H1 (cell line): Measurements from ENCODE around the gene ZBTB40. TPM values are rescaled to one million over a fixed set of nuclear protein-coding genes. Genes with fewer than 3 reads are reported as not detected.

Experiments
- polyA plus RNA-seq, 7 experiments: library from polyadenylated mRNA; depleted of rRNA in 3 of 7; stranded (reverse) in 5 of 7; unstranded in 2 of 7; fragments of >200 nt in 5 of 7; fragments of 200-250 nt in 2 of 7; gene quantifications; 1 replicate in 5 of 7; 2 replicates in 1 of 7; 4 replicates in 1 of 7; pipeline versions ENCODE4 v1.2.1 to v1.2.3, GENCODE V29; 2011 to 2013; ENCODE audit warnings: missing spikeins in 2 of 7, mixed read lengths in 2 of 7
- total RNA-seq: library from RNA; stranded (reverse); fragmentation: NEBNext Ultra II Directional; extraction: Animal tissue kit (Norgen Biotek cat#: 25700); gene quantifications from 2 replicates; pipeline ENCODE4 v1.2.1, GENCODE V29; 2021
- TF ChIP-seq, protein P1 (sequence below): IDR thresholded peaks from 2 replicates; pipeline ENCODE4 v1.6.1; 2012; ENCODE audit warnings: low read length, inconsistent platforms
- TF ChIP-seq, protein P2 (sequence below): fragments of 300-600 bp; sonication (generic); IDR thresholded peaks from 2 replicates; pipeline ENCODE4 v1.7.1; 2012; ENCODE audit warnings: low read length, moderate library complexity, mild to moderate bottlenecking, inconsistent platforms; ENCODE audit not compliant: insufficient replicate concordance

Gene ZBTB40
- total and polyA plus RNA-seq, 2 of the 8 experiments (the other 6 are each of a cell fraction or from before 2014, with no cell fraction given): 3.1 to 19.3 TPM

GRCh38 chr1:22529901-22530621, 78.4 kb downstream of the ZBTB40 start (continued):
- TF ChIP-seq, protein P1, sequence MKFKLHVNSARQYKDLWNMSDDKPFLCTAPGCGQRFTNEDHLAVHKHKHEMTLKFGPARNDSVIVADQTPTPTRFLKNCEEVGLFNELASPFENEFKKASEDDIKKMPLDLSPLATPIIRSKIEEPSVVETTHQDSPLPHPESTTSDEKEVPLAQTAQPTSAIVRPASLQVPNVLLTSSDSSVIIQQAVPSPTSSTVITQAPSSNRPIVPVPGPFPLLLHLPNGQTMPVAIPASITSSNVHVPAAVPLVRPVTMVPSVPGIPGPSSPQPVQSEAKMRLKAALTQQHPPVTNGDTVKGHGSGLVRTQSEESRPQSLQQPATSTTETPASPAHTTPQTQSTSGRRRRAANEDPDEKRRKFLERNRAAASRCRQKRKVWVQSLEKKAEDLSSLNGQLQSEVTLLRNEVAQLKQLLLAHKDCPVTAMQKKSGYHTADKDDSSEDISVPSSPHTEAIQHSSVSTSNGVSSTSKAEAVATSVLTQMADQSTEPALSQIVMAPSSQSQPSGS: no peak
- TF ChIP-seq, protein P2, sequence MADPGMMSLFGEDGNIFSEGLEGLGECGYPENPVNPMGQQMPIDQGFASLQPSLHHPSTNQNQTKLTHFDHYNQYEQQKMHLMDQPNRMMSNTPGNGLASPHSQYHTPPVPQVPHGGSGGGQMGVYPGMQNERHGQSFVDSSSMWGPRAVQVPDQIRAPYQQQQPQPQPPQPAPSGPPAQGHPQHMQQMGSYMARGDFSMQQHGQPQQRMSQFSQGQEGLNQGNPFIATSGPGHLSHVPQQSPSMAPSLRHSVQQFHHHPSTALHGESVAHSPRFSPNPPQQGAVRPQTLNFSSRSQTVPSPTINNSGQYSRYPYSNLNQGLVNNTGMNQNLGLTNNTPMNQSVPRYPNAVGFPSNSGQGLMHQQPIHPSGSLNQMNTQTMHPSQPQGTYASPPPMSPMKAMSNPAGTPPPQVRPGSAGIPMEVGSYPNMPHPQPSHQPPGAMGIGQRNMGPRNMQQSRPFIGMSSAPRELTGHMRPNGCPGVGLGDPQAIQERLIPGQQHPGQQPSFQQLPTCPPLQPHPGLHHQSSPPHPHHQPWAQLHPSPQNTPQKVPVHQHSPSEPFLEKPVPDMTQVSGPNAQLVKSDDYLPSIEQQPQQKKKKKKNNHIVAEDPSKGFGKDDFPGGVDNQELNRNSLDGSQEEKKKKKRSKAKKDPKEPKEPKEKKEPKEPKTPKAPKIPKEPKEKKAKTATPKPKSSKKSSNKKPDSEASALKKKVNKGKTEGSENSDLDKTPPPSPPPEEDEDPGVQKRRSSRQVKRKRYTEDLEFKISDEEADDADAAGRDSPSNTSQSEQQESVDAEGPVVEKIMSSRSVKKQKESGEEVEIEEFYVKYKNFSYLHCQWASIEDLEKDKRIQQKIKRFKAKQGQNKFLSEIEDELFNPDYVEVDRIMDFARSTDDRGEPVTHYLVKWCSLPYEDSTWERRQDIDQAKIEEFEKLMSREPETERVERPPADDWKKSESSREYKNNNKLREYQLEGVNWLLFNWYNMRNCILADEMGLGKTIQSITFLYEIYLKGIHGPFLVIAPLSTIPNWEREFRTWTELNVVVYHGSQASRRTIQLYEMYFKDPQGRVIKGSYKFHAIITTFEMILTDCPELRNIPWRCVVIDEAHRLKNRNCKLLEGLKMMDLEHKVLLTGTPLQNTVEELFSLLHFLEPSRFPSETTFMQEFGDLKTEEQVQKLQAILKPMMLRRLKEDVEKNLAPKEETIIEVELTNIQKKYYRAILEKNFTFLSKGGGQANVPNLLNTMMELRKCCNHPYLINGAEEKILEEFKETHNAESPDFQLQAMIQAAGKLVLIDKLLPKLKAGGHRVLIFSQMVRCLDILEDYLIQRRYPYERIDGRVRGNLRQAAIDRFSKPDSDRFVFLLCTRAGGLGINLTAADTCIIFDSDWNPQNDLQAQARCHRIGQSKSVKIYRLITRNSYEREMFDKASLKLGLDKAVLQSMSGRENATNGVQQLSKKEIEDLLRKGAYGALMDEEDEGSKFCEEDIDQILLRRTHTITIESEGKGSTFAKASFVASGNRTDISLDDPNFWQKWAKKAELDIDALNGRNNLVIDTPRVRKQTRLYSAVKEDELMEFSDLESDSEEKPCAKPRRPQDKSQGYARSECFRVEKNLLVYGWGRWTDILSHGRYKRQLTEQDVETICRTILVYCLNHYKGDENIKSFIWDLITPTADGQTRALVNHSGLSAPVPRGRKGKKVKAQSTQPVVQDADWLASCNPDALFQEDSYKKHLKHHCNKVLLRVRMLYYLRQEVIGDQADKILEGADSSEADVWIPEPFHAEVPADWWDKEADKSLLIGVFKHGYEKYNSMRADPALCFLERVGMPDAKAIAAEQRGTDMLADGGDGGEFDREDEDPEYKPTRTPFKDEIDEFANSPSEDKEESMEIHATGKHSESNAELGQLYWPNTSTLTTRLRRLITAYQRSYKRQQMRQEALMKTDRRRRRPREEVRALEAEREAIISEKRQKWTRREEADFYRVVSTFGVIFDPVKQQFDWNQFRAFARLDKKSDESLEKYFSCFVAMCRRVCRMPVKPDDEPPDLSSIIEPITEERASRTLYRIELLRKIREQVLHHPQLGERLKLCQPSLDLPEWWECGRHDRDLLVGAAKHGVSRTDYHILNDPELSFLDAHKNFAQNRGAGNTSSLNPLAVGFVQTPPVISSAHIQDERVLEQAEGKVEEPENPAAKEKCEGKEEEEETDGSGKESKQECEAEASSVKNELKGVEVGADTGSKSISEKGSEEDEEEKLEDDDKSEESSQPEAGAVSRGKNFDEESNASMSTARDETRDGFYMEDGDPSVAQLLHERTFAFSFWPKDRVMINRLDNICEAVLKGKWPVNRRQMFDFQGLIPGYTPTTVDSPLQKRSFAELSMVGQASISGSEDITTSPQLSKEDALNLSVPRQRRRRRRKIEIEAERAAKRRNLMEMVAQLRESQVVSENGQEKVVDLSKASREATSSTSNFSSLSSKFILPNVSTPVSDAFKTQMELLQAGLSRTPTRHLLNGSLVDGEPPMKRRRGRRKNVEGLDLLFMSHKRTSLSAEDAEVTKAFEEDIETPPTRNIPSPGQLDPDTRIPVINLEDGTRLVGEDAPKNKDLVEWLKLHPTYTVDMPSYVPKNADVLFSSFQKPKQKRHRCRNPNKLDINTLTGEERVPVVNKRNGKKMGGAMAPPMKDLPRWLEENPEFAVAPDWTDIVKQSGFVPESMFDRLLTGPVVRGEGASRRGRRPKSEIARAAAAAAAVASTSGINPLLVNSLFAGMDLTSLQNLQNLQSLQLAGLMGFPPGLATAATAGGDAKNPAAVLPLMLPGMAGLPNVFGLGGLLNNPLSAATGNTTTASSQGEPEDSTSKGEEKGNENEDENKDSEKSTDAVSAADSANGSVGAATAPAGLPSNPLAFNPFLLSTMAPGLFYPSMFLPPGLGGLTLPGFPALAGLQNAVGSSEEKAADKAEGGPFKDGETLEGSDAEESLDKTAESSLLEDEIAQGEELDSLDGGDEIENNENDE: no peak
